GM15510 (cell line): ENCODE data around the gene RCVRN.

Source experiments
- POLR2A ChIP-seq: IDR thresholded peaks from 3 replicates; pipeline ENCODE4 v1.6.1; 2011; ENCODE audit warnings: borderline replicate concordance; ENCODE audit not compliant: insufficient read length; ENCODE audit errors: extremely low read depth

RCVRN gene

GRCh38 chr17:9908649-9909042 is 3.6 kb upstream of the RCVRN start:
- TF ChIP-seq POLR2A, result no peak

DNA sequence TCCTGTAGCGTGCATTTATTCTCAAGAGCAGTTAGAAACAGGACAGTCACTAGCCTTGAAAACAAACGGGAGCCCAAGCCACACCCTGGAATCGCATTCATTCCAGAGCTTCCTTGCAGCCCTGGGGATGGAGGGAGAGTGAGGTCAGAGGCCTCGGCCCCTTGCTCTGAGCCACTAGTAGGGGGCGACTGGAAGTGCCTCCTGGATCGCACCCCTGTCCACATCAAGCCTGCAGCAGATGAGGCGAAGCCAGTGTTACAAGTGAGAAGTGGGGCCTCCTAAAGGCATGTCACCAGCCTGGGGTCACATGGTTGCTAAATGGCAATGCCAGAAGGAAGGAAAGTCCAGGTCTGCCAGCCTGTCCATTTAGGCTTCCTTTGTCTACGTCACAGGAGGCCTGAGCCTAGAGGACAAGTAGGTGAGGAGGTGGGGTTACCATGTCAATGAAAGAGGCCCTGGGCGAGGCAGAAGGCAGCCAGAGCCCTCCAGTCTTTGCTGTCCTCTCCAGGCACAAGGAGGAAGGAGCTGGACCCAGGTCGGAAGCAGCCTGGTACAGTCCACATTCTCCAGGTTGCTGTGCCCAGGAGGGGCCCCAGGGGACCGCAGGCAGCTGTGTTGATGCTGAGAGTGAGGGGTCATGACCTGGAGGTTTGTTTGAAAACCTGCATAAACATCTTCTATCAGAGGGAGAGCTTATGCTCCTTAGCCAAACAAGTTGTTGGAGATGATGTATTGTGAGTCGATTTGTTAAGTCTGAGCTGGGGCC is 3.0 kb upstream of the RCVRN start:
- TF ChIP-seq POLR2A, result no peak

- TF ChIP-seq POLR2A, result no peak
Observed at GRCh38 chr17:9907131-9907530, 2.1 kb upstream of the RCVRN start.

GRCh38 chr17:9906616-9907015 is 1.5 kb upstream of the RCVRN start:
- TF ChIP-seq POLR2A, result no peak

DNA sequence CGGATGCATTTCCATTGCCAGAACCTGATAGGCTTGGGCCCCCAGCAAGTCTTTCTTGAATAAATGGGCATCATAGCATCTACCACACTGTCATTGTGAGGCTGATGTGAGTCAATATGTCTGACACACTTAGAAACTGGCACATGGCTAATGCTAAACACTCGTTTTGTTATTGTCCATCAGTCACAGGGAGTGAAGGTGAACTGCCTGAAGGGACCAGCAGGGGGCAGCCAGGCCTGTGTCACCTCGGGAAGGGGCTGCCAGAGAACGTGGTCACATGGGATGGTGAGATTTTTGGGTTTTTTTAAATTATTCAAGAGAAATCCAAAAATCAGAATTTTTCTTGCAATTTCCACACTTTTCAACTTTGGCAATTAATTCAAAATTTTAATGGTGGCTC is 831 bp upstream of the RCVRN start:
- TF ChIP-seq POLR2A, result no peak

DNA sequence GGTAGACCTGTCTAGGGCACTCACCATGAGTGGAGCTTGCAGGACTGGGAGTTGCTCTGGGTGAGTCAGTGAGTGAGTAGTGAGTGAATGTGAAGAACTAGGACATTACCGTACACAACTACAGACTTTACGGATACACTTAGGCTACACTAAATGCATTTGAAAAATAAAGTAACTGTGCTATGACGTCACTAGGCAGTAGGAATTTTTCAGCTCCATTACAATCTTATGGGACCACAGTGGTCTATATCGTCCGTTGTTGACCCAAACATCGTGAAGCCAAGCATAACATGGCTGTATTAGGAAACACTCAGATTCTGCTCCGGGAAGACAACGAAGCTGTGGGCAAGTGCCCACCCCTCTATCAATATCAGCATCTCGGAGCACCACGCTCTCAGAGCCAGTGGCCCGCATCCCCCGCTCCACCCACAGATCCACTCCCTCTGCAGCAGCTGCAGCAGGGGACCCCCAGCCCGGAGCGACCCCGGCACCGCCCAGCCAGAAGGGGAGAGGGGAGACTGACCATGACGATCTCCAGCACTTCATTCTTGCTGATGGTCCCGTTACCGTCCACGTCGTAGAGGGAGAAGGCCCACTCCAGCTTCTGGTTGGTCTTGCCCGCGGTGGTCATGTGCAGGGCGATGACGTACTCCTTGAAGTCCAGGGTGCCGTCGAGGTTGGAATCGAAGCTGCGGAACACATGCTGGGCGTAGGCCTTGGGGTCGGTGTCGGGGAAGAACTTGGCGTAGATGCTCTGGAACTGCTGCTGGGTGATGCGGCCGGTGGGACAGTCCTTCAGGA is 594 bp downstream of the RCVRN start:
- no peak for TF ChIP-seq POLR2A

DNA sequence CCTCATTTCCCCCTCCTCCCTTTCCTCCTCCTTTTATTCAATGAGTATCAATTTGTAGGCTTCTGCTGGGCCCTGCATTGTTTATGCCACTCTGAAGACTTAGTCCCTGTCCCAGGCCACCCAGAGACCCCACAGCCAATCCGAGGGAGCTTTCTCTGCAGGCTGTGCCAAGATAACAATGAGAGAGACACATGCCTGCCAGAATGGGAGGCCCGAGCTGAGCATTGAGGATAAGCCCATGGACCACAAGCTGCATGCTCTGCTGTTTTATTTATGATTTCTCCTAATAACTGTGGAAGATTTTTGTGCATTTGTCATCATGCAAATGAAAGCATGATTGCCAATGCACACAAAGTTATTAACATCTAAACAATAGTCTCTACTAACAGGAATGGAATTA is 3.0 kb downstream of the RCVRN start:
- no peak for TF ChIP-seq POLR2A

DNA sequence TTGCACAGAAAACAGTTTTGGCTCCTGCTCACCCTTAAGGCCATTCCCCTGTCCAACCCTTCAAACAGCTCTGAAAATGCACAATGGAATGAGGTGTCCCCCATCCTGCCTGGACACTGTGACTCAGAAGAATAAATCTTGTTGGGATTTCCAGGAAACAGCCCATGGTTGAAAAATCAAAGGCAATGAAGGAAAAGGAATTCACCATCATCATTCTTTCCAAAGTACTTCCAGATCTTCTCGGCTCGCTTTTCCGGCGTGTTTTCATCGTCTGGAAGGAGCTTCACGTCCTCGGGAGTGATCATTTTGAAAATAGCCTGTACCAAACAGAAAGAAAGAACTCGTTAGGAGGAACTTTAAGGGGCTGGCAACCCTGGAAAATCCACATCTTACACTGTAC is 4.3 kb downstream of the RCVRN start:
- no peak for TF ChIP-seq POLR2A

DNA sequence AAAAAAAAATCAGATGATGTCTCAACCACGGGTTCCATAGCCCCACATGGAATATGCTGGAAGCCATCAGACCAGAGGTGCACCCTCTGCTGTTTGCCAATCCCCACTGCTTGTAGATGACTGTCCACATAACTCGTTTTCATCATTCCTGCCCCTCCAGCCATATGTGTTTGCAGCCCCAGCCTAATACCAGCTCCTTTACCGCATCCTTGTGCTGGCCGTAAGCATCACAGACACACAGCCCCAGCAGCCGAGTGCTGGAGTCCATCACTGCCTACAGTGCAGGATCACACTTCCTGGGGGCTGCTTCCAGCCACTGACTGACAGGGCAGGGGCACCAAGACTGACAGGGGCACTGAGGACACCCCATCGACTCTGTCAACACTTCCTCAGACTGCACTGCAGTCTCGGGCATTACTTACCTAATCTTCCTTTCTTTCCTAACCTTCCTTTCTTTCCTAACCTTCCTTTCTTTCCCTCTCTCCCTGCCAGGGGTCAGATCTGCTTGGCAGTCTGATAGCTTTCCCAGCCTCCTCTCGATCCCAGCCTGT is 5.0 kb downstream of the RCVRN start:
- TF ChIP-seq POLR2A, result no peak

DNA sequence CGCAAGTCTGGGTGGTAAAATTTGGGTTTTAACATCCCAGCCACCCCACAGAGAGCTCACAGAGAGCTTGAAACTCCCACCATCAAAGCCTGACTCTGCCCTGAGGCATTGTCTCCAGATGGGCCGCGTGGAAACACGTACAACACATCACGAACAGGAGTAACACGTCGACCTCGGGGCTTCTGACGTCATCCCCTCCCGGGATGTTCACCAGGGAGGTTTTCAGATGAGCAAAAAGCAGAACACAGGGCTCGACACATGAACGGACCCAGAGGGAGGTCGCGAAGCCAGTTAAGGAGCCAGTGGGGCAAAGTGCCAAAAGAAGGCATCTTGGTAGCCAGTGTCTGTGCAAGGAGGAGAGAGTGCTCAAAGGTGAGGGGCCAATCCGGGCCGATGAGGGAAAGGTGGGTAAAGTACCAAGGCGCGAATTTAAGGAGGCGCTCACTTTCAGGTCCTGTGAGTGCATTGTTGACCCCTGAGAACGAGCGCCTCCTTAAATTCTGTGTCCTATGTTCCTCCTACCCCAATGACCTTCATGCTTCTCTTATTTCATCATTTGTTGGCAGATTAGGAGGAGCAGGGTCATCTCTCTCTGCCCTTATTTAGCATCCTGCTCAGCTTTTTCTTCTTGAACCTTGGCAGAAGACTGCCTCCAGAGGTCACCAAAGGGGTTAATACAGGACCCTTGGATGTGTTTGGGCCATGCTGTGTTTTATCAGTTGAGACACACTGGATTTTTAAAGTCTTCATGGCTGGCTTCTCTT is 5.6 kb downstream of the RCVRN start:
- TF ChIP-seq POLR2A, result no peak

DNA sequence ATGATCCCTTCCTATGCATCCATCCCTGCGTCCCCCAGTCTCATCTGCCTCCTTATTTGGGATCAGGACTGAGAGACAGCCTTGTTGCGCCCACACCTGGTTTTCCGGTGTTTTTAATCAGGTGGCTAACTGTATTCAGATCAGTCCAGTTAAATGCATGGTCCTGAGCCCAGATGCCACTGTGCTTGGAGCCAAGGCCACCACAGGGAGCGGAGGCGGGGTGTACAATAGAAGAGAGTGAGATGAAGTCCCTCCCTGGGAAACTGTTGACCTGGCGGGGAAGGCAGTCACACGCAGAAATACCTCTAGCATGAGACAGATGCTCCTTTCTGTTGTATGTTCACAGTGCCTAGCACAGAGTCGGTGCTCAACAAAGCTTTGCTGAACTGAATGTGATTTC is 6.3 kb downstream of the RCVRN start:
- TF ChIP-seq POLR2A, result no peak

GRCh38 chr17:9897372-9897968 is 7.6 kb downstream of the RCVRN start:
- TF ChIP-seq POLR2A, result no peak

GRCh38 chr17:9895923-9896322 is 9.1 kb downstream of the RCVRN start:
- TF ChIP-seq POLR2A, result no peak

GRCh38 chr17:9894231-9894630 is 10.8 kb downstream of the RCVRN start:
- no peak for TF ChIP-seq POLR2A
